NCI-H2196 treated with DMSO at 0.1 percent for 48 hours (cell line): ENCODE measurements around the gene FAM131A.

Source experiments
- DNase-seq: peaks from one replicate; lab custom pipeline; 2025; ENCODE audit not compliant: unreplicated experiment; lab: John Stamatoyannopoulos, UW

FAM131A gene

DNA sequence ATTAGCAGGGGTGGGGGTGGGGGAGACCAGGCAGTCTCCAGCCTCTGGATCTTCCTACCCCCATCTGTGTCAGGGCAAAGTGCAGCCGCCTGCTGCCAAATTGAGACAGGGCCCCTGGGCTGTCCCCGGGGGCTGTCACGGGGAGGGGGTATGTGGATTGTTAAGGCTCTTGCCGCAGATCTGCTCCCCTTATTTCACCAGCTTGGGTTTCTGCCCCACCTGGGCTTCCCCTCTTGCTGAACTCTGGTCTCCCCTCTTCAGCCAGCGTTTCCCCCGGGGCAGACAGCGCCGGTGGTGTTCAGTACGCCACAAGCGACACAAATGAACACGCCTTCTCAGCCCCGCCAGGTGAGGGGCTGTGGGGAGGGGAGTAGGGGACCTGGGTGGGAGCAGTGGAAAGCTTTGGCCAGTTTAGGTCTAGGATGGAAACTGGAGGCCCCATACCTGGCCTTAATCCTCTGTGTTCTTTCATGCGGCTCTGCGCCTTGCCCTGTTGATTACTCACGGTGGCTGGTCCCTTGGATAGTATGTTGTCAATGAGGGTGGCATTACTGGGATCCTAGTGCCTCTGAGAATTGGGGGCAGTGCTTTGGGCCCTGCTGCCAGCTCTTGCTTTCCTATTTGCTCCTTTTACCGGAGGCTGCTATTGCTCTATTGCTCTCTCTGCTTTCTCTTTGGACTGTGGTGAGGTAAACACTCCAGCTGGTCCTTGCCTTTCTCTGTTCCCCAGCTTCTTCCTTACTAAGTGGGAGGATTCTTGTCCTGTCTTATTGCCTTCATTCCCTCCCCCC lies 21.3 kb upstream of the FAM131A start:
- no peak for DNase-seq

DNA sequence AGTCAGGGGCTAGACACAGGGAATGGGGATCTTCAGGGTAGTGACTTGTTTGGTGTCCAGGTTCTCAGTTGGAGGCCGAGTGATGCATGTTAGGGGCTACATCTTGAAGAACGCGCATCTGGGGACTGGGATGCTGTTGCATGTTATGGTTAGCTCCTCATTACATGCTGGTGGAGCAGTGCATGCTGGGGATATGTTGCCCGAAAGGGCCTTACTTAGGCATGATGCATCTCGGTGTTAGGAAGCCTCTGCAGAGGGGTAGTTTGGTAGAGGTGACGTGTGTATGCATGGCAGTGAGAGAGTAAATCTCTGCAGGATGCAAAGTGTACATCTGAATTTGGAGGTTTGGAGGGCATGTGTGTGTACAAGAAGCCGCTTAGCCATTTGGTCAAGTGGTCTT lies 20.6 kb upstream of the FAM131A start:
- no peak for DNase-seq

DNA sequence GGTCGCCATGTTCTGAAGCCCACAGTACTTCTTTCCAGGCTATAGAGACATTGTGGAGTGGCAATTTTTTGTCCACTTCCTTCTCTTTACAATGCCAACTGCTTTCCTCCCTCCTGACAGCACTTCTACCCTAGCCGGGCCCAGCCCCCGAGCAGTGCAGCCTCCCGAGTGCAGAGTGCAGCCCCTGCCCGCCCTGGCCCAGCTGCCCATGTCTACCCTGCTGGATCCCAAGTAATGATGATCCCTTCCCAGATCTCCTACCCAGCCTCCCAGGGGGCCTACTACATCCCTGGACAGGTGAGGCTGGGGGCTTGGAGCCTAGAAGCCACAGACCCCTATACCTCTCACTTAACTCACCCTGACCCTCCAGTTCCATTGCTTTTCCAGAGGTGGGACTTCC lies 20.2 kb upstream of the FAM131A start:
- DNase-seq, result no peak

DNA sequence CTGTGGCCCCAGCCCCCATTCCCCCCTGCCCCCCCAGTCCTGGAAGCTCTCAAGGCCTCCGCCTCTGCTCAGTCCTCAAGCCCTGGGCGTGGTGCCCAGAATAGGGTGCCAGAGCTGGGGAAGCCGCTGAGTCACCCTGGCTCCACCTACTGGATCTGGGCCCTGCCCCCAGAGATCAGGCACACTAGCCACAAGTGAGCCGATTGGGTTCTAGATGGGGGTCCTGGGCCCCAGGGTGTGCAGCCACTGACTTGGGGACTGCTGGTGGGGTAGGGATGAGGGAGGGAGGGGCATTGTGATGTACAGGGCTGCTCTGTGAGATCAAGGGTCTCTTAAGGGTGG lies 17.3 kb upstream of the FAM131A start:
- DNase-seq, result peak; percentile 99

DNA sequence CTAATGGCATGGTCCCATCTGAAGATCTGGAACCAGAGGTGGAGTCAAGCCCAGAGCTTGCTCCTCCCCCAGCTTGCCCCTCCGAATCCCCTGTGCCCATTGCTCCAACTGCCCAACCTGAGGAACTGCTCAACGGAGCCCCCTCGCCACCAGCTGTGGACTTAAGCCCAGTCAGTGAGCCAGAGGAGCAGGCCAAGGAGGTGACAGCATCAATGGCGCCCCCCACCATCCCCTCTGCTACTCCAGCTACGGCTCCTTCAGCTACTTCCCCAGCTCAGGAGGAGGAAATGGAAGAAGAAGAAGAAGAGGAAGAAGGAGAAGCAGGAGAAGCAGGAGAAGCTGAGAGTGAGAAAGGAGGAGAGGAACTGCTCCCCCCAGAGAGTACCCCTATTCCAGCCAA lies 15.7 kb upstream of the FAM131A start:
- DNase-seq, result no peak

DNA sequence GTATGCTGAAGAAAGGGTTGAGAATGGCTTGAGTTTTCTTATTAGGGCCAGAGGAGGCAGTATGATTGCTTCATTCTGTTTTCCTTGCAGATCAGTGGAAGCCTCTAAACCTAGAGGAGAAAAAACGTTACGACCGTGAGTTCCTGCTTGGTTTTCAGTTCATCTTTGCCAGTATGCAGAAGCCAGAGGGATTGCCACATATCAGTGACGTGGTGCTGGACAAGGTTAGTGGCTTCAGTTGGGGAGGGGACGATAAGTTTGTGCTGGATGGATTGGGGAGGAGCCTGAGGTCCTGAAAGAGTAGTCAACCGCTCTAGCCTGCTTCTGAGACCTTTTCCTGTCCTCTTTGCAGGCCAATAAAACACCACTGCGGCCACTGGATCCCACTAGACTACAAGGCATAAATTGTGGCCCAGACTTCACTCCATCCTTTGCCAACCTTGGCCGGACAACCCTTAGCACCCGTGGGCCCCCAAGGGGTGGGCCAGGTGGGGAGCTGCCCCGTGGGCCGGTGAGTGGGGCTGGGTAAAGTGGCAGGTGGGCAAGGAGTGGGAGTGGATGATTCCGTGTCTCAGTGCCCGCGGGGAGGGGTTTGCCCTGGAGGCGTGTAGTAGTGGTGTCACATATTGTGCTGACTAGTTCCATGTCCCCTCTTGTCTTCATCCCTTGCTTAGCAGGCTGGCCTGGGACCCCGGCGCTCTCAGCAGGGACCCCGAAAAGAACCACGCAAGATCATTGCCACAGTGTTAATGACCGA lies 14.5 kb upstream of the FAM131A start:
- no peak for DNase-seq

DNA sequence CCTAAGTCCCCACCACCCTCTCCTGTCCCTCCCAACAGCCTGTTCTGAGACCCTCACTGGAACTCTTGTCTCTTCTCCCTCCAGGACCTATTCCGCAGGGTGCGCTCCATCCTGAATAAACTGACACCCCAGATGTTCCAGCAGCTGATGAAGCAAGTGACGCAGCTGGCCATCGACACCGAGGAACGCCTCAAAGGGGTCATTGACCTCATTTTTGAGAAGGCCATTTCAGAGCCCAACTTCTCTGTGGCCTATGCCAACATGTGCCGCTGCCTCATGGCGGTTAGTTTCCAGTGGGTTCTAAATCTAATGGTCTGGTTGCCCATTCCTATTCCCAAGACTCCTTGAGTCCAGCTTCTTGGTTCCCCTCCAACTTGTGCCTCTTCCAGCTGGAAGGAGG lies 13.7 kb upstream of the FAM131A start:
- DNase-seq, result no peak

DNA sequence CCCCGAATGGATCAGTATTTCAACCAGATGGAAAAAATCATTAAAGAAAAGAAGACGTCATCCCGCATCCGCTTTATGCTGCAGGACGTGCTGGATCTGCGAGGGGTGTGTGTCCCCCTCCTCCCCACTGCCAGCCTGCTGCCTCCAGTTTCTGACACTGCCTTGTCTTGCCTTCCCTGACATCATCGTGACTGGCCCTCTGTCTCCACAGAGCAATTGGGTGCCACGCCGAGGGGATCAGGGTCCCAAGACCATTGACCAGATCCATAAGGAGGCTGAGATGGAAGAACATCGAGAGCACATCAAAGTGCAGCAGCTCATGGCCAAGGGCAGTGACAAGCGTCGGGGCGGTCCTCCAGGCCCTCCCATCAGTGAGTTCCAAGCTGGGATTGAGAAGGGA lies 12.1 kb upstream of the FAM131A start:
- DNase-seq, result no peak

DNA sequence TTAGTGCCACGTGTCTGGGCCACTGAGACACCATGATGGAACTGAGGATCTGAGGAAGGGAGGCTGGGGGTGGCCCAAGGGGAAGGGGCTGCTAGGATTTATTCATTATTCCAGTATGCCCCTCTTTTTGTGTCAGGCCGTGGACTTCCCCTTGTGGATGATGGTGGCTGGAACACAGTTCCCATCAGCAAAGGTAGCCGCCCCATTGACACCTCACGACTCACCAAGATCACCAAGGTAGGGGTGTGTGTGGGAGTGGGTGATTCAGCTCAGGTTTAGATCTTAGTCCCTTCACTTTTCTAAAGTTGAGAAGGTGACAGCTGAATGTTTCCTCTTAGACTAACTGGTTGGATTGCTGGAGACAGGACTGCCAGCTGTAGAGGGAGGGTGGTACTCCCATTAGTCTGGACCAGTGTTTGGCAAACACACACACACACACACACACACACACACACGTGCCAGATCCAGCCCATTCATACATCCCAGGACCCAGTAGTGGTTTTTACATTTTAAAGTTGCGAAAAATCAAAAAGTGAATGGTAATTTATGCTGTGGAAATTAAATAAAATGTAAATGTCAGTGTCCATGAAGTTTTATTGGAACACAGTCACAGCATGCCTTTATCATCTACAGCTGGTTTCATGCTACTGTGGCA lies 11.6 kb upstream of the FAM131A start:
- DNase-seq, result no peak

DNA sequence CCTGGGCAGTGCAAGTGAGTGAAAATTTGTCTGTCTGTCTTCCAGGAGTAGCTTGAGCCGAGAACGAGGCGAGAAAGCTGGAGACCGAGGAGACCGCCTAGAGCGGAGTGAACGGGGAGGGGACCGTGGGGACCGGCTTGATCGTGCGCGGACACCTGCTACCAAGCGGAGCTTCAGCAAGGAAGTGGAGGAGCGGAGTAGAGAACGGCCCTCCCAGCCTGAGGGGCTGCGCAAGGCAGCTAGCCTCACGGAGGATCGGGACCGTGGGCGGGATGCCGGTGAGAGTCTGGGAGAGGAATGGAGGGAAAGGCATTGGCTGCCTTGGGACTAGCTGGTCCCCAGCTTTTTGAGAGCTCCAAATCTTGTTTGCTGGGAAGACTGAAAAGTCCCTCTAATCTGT lies 10.2 kb upstream of the FAM131A start:
- DNase-seq, result no peak

DNA sequence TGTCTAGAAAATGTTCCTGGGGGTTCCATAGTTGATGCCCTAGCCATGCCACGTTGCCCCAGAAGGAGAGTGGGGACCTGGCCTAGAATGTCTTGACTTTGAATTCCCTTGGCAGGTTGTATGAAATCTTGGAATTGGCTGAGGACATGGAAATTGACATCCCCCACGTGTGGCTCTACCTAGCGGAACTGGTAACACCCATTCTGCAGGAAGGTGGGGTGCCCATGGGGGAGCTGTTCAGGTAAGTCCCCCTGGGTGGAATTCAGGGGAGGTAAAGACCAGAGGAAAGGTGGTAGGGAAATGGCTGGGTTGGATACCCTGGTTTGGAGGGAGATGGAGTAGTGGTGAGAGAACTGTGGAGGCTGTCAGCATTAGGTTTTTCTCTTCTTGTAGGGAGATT lies 8.9 kb upstream of the FAM131A start:
- DNase-seq, result no peak

DNA sequence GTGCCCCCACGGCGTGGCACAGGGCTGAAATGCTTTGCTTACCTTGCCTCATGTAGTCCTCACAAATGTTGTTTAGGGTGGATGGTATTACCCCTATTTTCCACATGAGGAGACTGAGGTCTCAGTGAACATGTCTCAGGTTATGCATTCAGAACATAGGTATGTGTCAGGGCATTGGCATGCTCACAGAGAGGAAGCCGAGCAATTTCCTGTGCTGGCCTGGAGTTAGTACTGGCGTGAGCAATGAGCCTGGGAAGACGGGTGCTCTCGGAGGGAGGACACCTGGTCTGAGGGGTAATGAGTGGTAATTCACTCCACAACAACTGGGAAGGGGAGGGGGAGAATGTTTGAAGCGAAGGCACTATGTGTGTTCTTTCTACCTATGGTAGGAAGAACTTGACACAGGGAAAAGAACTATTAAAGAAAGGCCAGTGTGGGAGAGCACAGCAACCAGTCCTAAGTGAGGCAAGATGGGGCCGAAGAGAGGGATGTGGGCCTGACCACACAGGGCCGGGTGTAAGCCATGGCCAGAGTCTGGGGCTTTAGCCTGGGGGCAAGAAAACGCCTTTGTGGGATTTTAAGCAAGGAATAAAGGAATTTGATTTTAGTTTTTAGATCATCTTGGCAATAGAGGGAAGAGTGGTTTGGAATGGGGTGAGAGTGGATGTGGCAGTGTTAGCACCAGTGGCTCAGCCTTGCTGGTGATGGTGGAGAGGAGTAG lies 4.9 kb upstream of the FAM131A start:
- DNase-seq, result no peak

DNA sequence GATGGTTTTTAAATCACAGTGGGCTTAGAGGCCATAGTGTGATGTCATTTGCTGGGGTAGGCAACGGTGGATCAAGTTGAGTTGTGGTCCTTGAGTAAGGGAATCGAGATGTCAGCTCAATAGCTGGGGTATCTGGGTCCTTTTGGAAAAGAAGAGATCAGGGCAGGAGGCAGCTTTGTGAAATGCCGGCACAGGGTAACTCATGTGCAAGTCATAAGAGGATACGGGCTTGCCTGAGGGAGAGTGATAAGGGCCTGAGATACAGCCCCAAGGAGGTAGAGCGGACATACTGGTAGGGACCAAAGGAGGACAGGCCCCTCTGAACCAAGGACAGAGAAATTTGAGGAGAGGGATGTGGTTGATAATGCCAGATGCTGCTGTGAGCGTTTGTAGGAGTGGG lies 4.2 kb upstream of the FAM131A start:
- no peak for DNase-seq

DNA sequence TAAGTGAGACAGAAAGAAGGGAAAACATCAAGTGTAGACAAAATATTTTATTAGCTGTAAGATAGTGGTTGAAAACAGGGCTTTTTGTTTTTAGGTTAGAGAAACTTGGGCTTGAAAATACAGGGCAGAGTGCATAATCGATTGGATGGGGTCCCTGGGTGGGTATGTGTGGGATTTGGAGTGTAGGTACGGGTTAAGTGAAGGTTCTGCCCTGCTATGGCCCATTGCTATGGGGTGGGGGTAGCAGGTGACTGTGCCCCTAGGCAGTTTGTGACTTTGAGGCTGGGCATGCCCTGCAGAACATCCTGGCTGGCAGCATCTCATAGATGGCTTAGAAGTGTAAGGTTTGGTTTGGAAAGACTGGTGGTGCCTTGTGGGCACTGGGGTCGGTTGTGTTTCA lies 3.7 kb upstream of the FAM131A start:
- no peak for DNase-seq

DNA sequence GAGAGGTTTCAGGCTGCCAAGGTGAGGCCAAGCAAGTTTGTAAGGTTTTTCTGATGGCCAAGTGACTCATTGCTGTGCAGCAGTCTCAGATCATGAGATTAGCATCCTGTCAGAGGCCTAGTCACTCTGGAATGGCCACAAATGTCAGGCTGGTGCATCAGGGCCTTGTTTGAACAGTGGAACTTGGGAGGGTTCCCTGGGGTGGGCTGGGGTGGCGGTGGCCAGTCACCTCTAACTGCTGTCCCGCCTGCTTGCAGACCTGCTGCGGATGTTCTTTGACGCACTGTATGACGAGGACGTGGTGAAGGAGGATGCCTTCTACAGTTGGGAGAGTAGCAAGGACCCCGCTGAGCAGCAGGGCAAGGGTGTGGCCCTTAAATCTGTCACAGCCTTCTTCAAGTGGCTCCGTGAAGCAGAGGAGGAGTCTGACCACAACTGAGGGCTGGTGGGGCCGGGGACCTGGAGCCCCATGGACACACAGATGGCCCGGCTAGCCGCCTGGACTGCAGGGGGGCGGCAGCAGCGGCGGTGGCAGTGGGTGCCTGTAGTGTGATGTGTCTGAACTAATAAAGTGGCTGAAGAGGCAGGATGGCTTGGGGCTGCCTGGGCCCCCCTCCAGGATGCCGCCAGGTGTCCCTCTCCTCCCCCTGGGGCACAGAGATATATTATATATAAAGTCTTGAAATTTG lies 2.8 kb upstream of the FAM131A start:
- DNase-seq, result no peak

DNA sequence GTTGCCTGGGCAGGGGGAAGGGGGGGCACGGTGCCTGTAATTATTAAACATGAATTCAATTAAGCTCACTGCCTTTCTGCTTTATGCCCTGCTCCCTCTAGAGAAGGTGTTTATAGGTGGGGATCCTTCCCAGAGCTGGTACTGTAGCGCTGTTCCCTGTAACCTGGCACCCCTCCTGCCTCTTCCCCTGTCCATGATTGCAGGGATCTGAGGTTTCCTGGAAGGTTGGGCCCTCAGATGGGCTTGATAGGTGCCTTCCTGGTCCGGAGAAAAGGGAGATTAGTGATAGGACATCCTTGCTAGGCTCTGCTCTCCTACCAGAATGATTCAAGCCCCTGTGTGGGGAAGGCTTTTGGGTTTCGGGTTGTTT lies 2.1 kb upstream of the FAM131A start:
- peak; percentile 63 for DNase-seq

DNA sequence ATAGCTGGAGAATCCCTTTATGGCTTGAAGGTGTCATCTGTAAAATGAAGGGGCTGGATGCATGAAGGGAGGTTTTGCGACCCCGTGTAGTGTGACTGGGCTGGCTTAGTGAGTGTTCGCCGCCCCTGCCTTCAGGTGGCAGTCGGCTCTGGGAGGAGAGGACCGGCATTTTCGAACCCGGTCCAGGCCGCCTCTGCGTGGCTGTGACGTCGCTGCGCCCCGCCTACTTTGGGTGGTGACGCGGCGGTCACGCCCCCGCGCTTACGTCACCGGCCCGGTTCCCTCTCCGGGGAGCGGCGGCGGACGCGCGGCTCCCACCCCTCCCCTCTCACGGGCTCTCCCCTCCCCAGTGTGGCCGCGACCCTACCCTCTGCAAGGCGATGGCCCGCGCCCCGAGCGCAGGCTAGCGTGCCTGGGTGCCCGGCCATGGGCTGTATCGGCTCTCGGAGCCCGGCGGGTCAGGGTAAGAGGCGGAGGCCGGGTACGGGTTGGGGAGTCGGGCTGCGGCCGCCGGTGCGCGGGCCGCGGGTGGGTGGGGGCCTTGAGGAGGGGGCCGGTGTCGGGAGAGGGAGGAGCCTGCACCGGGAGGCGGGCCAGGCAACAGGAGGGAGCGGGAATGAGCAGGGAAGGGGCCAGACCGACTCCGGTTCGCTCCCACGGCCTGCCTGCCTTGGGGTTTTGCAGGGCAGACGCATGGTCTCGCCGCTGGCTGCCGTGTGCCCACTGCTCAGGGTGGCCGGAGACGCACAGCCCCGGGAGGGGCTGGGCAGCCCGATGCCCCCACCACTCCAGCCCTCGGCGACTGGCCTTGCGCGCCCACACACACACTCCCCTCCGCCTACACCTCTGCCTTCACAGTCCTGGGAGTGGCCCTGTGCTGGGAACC lies 1.5 kb upstream of the FAM131A start:
- peak; percentile 89 for DNase-seq

DNA sequence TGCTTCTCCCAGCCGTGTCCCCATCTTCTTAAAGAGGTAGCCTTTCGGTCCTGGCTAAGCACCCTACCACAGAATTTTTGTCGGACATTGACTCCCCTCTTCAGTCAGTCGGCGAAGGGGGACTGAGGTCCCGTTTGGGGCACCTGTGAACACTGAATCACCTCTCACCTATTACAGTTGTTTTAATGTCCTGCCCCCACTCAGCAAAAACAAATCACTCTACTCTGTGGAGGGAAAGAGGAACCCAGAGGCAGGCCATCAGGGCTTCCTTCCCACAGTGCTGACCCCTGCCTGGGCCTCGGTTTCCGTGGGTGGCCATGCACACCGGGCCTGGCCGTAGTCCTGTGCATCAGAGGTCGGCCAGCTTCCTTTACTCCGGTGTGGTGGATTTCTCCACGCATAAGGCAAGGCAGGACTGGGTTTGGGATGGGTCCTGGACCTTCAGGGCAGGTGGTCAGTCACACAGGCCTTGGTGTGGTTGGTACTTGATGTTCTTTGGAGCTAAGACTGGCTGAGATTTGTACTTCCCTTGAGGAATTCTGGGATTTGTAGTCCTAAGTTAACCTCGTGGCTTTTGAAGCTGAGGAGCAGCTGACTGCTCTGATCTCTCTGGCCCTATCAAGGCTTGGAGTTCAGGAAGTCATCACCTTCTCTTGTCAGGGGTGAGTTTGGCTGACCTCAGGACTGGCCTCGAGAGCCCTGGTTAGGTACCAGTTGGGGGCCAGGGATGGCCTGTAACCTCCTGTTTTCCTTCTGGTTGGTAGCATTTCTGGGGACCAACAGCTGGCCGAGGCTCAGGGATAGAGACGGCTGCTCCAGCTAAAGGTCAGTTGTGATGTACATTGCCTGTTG lies 627 bp upstream of the FAM131A start:
- peak; percentile 87 for DNase-seq

DNA sequence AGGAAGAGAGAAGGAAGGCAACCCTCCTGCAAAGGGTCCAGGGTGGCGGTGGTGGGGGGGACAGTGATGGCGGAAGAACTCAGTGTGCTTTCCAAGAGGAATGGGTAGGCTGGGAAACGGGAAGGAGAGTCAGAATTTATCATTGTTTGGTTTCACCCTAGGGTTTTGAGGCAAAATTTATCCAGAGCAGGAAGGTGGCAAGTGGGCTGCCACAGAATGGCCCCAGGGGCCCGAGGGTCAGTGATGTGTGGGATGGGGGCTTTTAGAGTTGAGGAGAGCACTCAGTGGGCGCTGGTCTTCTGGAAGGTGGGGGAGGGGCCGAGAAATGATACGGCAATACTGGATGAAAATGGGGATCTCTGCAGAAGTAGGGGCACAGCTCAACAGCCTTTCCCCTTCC lies 581 bp downstream of the FAM131A start:
- no peak for DNase-seq
